GM19023 (cell line): ENCODE measurements around the gene SRP14.

ENCODE experiments used
- ATAC-seq: cut with Tn5 transposase; IDR thresholded peaks from one replicate; pipeline ENCODE4 v1.9.1; 2021; ENCODE audit warnings: mild to moderate bottlenecking, moderate library complexity; ENCODE audit not compliant: unreplicated experiment

SRP14 gene

DNA sequence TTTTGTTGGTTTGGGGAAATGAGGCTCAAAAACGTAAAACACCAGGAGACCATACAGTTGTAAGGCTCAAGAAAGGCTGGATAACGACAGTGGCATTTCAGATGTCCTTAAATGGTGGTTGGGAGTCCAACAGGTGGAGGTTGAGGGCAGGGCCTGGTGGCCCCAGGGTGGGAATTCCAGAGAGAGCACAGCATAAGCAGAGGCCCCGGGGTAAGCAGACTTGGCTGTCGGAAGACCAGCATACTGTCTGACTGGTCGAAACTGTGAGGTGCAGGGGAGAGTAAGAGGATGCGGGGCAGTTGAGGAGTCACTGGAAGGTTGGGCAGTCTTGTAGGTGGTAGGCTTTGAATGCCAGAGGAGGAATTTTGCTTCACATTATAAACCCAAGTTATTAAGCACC is 48.3 kb downstream of the SRP14 start:
- no peak for ATAC-seq

DNA sequence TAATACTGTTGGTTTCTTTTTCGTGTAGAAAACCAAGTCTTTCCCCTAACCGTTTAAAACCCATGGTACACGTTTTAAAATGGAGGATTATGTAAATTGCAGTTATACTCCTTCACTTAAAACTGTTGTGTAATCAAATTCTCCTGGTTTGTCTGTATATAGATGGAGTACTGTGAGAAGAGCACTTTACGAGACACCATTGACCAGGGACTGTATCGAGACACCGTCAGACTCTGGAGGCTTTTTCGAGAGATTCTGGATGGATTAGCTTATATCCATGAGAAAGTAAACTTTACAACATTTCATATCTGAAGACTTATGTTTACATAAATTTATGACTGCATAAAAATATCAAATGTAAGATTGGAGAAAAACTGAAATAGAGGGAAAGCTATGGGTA is 51.2 kb downstream of the SRP14 start:
- no peak for ATAC-seq
